ENCODE measurements around the gene RTTN.

The RTTN gene

GRCh38 chr18:70015127-70015526, 190.4 kb downstream of the RTTN start:
- no peak for TF ChIP-seq CTCF (IDR thresholded peaks at IDR 0.05; ENCODE audit: control extremely low read depth, extremely low read depth, low read depth, missing control alignments)
- POLR2A ChIA-PET = no interaction called here
- CTCF ChIA-PET = interaction anchor here (0.9 to 1.3 kb wide), 5 partner anchors 8 to 71 kb away, joined by 3 to 8 read pairs (median 4); no protein-coding TSS in a partner anchor
- no peak for DNase-seq (ENCODE audit: extremely low spot score)

GRCh38 chr18:70005580-70005979, 199.9 kb downstream of the RTTN start:
- ChIA-PET POLR2A (no interaction called here), CTCF (interaction anchor here (1.3 to 2.8 kb wide), 3 partner anchors 10 to 46 kb away, joined by 4 to 8 read pairs (median 8); no protein-coding TSS in a partner anchor)
- no peak for DNase-seq (ENCODE audit: extremely low spot score)

GRCh38 chr18:70004696-70005095, 200.8 kb downstream of the RTTN start:
- DNase-seq (ENCODE audit: extremely low spot score) = no peak
- ChIA-PET CTCF (interaction anchor here (1.1 to 2.8 kb wide), 6 partner anchors 9 to 45 kb away, joined by 4 to 10 read pairs (median 7); no protein-coding TSS in a partner anchor), POLR2A (no interaction called here)
- no peak for TF ChIP-seq CTCF (IDR thresholded peaks at IDR 0.05; ENCODE audit: control extremely low read depth, extremely low read depth, low read depth, missing control alignments)

More at GRCh38 chr18:70005580-70005979, 199.9 kb downstream of the RTTN start:
- no peak for TF ChIP-seq CTCF (IDR thresholded peaks at IDR 0.05; ENCODE audit: control extremely low read depth, extremely low read depth, low read depth, missing control alignments)

- TF ChIP-seq CTCF (IDR thresholded peaks at IDR 0.05; ENCODE audit: control extremely low read depth, extremely low read depth, low read depth, missing control alignments) = no peak
- ChIA-PET CTCF (interaction anchor here (0.9 to 1.8 kb wide), 3 partner anchors 11 to 86 kb away, joined by 3 to 8 read pairs (median 3); no protein-coding TSS in a partner anchor), POLR2A (interaction anchor here (0.6 kb wide), 1 partner anchor 56 kb away, joined by 3 read pairs; no protein-coding TSS in a partner anchor)
- DNase-seq (ENCODE audit: extremely low spot score) = no peak
These were observed 205.8 kb downstream of the RTTN start for GRCh38 chr18:69999656-70000055.

- ChIA-PET CTCF (interaction anchor here (1.3 to 1.8 kb wide), 2 partner anchors 8 to 9 kb away, joined by 4 to 8 read pairs; no protein-coding TSS in a partner anchor), POLR2A (no interaction called here)
- DNase-seq (ENCODE audit: extremely low spot score) = no peak
- TF ChIP-seq CTCF (IDR thresholded peaks at IDR 0.05; ENCODE audit: control extremely low read depth, extremely low read depth, low read depth, missing control alignments) = no peak
These were observed 206.9 kb downstream of the RTTN start for GRCh38 chr18:69998523-69998987.

GRCh38 chr18:69996951-69997798, 208.3 kb downstream of the RTTN start:
- POLR2A ChIA-PET = no interaction called here
- CTCF ChIA-PET = interaction anchor here (1.0 to 2.2 kb wide), 2 partner anchors 10 to 12 kb away, joined by 4 to 8 read pairs; no protein-coding TSS in a partner anchor
- no peak for TF ChIP-seq CTCF (IDR thresholded peaks at IDR 0.05; ENCODE audit: control extremely low read depth, extremely low read depth, low read depth, missing control alignments)
- DNase-seq (ENCODE audit: extremely low spot score) = no peak

All from GM10248 (cell line).